ENCODE measurements around the gene GGA2.

The GGA2 gene

GRCh38 chr16:23502466-23502865, 7.8 kb downstream of the GGA2 start:
- TF ChIP-seq FOXM1 (IDR thresholded peaks at IDR 0.05; ENCODE audit: borderline replicate concordance, low read depth), result no peak

DNA sequence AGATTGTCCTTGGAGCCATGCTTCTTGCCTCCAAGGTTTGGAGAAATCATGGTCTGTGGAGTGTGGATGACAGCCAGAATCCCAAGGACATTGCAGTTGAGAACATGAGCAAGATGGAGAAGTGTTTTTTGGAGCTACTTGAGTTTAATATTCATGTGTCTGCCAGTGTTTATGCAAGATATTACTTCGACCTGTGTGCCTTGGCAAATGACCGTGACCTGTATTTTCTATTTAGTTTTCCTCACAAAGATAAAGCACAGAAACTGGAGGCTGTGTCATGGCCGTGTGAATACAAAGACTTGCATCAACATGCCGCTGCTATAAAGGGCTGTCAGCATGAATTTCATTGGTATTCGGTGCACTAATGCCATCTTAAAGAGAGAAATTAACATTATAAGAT, 9.0 kb downstream of the GGA2 start:
- TF ChIP-seq EGR1 (IDR thresholded peaks at IDR 0.05) (no peak), TEAD4 (IDR thresholded peaks at IDR 0.05) (no peak), YY1 (IDR thresholded peaks at IDR 0.05; ENCODE audit: low read depth) (no peak), TAF1 (IDR thresholded peaks at IDR 0.05; ENCODE audit: low read depth) (no peak), FOXM1 (IDR thresholded peaks at IDR 0.05; ENCODE audit: borderline replicate concordance, low read depth) (no peak), ZBTB7A (IDR thresholded peaks at IDR 0.05; ENCODE audit: low read depth) (no peak), CREB1 (IDR thresholded peaks at IDR 0.05; ENCODE audit: low read depth) (no peak), MAX (IDR thresholded peaks at IDR 0.05) (no peak), RAD21 (IDR thresholded peaks at IDR 0.05; ENCODE audit: low read depth) (no peak), REST (IDR thresholded peaks at IDR 0.05; ENCODE audit: low read depth) (no peak), CEBPB (IDR thresholded peaks at IDR 0.05) (no peak), TCF12 (IDR thresholded peaks at IDR 0.05; ENCODE audit: low read depth) (no peak), NFIC (IDR thresholded peaks at IDR 0.05) (no peak), USF1 (IDR thresholded peaks at IDR 0.05) (no peak), EP300 (IDR thresholded peaks at IDR 0.05; ENCODE audit: borderline replicate concordance) (no peak)

DNA sequence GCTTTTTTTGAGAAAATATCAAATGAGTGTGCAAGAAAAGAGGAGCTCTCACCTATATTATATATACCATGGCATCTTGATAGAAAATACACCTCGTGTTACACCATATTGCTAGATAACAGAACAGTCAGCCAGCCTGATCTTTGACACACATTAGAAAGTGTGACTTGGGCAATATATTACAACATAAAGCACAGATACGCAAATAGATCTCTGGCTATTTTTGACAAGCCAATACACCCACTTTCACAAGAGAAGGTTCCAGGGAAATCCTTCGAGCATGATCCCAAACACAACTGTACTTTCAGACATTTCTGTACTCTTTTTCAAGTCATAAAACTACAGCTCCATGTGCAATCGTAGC, 9.4 kb downstream of the GGA2 start:
- TF ChIP-seq REST (IDR thresholded peaks at IDR 0.05; ENCODE audit: low read depth), result no peak
- no peak for TF ChIP-seq MAX (IDR thresholded peaks at IDR 0.05)
- no peak for TF ChIP-seq NFIC (IDR thresholded peaks at IDR 0.05)
- no peak for TF ChIP-seq TEAD4 (IDR thresholded peaks at IDR 0.05)
- TF ChIP-seq CREB1 (IDR thresholded peaks at IDR 0.05; ENCODE audit: low read depth), result no peak
- no peak for TF ChIP-seq YY1 (IDR thresholded peaks at IDR 0.05; ENCODE audit: low read depth)
- TF ChIP-seq FOXM1 (IDR thresholded peaks at IDR 0.05; ENCODE audit: borderline replicate concordance, low read depth), result no peak
- TF ChIP-seq CEBPB (IDR thresholded peaks at IDR 0.05), result no peak
- no peak for TF ChIP-seq ZBTB7A (IDR thresholded peaks at IDR 0.05; ENCODE audit: low read depth)
- TF ChIP-seq TAF1 (IDR thresholded peaks at IDR 0.05; ENCODE audit: low read depth), result no peak

- TF ChIP-seq EP300 (IDR thresholded peaks at IDR 0.05; ENCODE audit: borderline replicate concordance) (no peak), FOXM1 (IDR thresholded peaks at IDR 0.05; ENCODE audit: borderline replicate concordance, low read depth) (no peak), TAF1 (IDR thresholded peaks at IDR 0.05; ENCODE audit: low read depth) (no peak), YY1 (IDR thresholded peaks at IDR 0.05; ENCODE audit: low read depth) (no peak), TEAD4 (IDR thresholded peaks at IDR 0.05) (no peak), MAX (IDR thresholded peaks at IDR 0.05) (no peak), NFIC (IDR thresholded peaks at IDR 0.05) (no peak), USF1 (IDR thresholded peaks at IDR 0.05) (no peak), REST (IDR thresholded peaks at IDR 0.05; ENCODE audit: low read depth) (no peak), RAD21 (IDR thresholded peaks at IDR 0.05; ENCODE audit: low read depth) (no peak), CEBPB (IDR thresholded peaks at IDR 0.05) (no peak), TCF12 (IDR thresholded peaks at IDR 0.05; ENCODE audit: low read depth) (no peak), ZBTB7A (IDR thresholded peaks at IDR 0.05; ENCODE audit: low read depth) (no peak), EGR1 (IDR thresholded peaks at IDR 0.05) (no peak), CREB1 (IDR thresholded peaks at IDR 0.05; ENCODE audit: low read depth) (no peak)
These were observed 10.0 kb downstream of the GGA2 start for GRCh38 chr16:23500212-23500861.
